A549 (cell line): ENCODE results near the gene DISC1.

Experiments used
- BHLHE40 ChIP-seq: IDR thresholded peaks from 2 replicates; pipeline ENCODE4 v1.6.1; 2012; ENCODE audit warnings: low read depth, low read length, inconsistent platforms
- CHD4 ChIP-seq: fragments of 200-600 bp; sonication (generic); IDR thresholded peaks from 2 replicates; pipeline ENCODE4 v1.6.1; 2016; ENCODE audit warnings: antibody characterized with exemption, mild to moderate bottlenecking, borderline replicate concordance
- CTCF ChIP-seq: fragments of >200 bp; sonication (Bioruptor Twin); formaldehyde crosslinking; IDR thresholded peaks from 3 replicates; pipeline ENCODE4 v1.5.1; 2016
- EP300 ChIP-seq, 2 experiments: fragments of >200 bp; sonication (Bioruptor Twin); formaldehyde crosslinking; IDR thresholded peaks; 2 replicates in 1 of 2; 3 replicates in 1 of 2; pipeline ENCODE4 v1.6.1; 2016 to 2017
- HMGXB4 ChIP-seq: fragments of 250-450 bp; sonication (Bioruptor Pico); IDR thresholded peaks from 2 replicates; pipeline ENCODE4 v1.5.0; 2021; ENCODE audit warnings: mild to moderate bottlenecking, moderate library complexity, borderline replicate concordance
- JUN ChIP-seq, 2 experiments: fragments of >200 bp; sonication (Bioruptor Twin); formaldehyde crosslinking; IDR thresholded peaks; 2 replicates in 1 of 2; 3 replicates in 1 of 2; pipeline ENCODE4 v1.6.1; 2016 to 2017
- MAFK ChIP-seq: fragments of 450-650 bp; IDR thresholded peaks from 2 replicates; pipeline ENCODE4 v1.6.1; 2014; ENCODE audit not compliant: partially characterized antibody
- MAX ChIP-seq: IDR thresholded peaks from 2 replicates; pipeline ENCODE4 v1.6.1; 2012
- MAZ ChIP-seq: fragments of 150-350 bp; IDR thresholded peaks from 2 replicates; pipeline ENCODE4 v1.6.1; 2014; ENCODE audit warnings: antibody characterized with exemption, low read depth, low read length, borderline replicate concordance
- MYC ChIP-seq: IDR thresholded peaks from 2 replicates; pipeline ENCODE4 v1.6.1; 2012; ENCODE audit warnings: mild to moderate bottlenecking, inconsistent platforms, low read length, improper control_type of control experiment, borderline replicate concordance
- NPAS2 ChIP-seq: fragments of 250-450 bp; sonication (Bioruptor Pico); IDR thresholded peaks from 2 replicates; pipeline ENCODE4 v1.8.0; 2022; ENCODE audit warnings: mild to moderate bottlenecking, moderate library complexity, borderline replicate concordance
- PBX3 ChIP-seq: IDR thresholded peaks from 2 replicates; pipeline ENCODE4 v1.6.1; 2012
- POLR2A ChIP-seq: IDR thresholded peaks from 2 replicates; pipeline ENCODE4 v1.6.1; 2012; ENCODE audit warnings: mild to moderate bottlenecking, low read length
- RAD21 ChIP-seq, 2 experiments: fragments of >200 bp in 1 of 2; sonication (Bioruptor Twin) in 1 of 2; formaldehyde crosslinking in 1 of 2; IDR thresholded peaks in 1 of 2; conservative IDR thresholded peaks in 1 of 2; 2 replicates in 1 of 2; 3 replicates in 1 of 2; pipeline ENCODE4 v1.6.1; 2012 to 2018; ENCODE audit warnings: inconsistent platforms in 1 of 2

GRCh38 chr1:231708394-231708793 is 81.8 kb downstream of the DISC1 start:
- TF ChIP-seq RAD21 (conservative IDR thresholded peaks at IDR 0.05 in 1 of 2, IDR thresholded peaks at IDR 0.05 in 1 of 2) = no peak
- no peak for TF ChIP-seq MYC
- TF ChIP-seq HMGXB4 = no peak
- TF ChIP-seq NPAS2 (CRISPR knock-in tag) = no peak
- no peak for TF ChIP-seq BHLHE40
- TF ChIP-seq CHD4 = no peak
- no peak for TF ChIP-seq POLR2A
- TF ChIP-seq CTCF = no peak
- TF ChIP-seq PBX3 = no peak
- no peak for TF ChIP-seq MAFK
- TF ChIP-seq JUN (IDR thresholded peaks at IDR 0.05) = no peak
- TF ChIP-seq MAZ = no peak
- TF ChIP-seq EP300 (IDR thresholded peaks at IDR 0.05) = no peak
- no peak for TF ChIP-seq MAX
